K562 treated with DMSO at 1 percent for 48 hours (cell line): ENCODE results near the gene IFNGR1. TPM values are rescaled to one million over a fixed set of nuclear protein-coding genes. Genes with fewer than 3 reads are reported as not detected.

ENCODE experiments used
- total RNA-seq: library from RNA; unstranded; fragments of 300-600 nt; gene quantifications from 2 replicates; pipeline ENCODE4 v1.2.3, GENCODE V29; 2022; ENCODE audit warnings: low replicate concordance; ENCODE audit errors: extremely low read depth

The IFNGR1 gene
- total RNA-seq: not detected in 2 replicates

DNA sequence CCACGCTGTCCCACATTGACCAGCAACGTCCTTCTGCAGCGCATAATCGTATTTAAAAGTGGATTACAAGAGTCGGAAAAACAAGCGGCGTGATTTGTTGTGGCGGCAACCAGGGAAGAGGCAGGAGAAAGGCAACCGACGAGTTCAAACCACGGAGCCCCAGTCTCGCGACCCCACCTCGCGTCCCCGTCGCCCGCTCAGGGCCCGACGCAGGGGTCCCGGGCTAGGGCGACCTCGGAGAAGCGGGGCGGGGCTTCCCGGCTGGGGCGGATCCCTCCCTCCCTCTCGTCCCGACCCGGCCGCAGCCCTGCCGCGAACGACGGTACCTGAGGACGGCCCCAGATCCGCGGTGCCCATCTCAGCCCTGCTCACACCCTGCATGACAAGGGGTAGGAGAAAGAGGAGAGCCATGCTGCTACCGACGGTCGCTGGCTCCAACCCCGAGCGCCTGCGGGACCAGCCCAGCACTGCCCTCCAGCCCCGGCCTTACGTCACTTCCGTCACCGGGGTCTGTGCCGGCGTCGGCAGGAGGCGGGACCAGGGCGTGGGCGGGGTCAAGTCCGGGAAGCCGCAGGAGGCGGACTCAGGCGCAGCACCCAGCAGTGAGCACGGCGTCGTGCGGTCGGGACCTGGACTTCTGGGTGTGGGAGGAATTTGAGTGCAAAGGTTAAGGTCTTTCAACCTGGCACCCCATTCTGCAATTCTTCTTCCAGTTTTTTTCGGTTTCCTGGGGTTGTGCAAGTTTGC lies at the start of gene IFNGR1:
IFNGR1 (minus strand) TSS at position 469 of the 747 bp plus-strand sequence; CDS start at position 411, 58 bp downstream.

DNA sequence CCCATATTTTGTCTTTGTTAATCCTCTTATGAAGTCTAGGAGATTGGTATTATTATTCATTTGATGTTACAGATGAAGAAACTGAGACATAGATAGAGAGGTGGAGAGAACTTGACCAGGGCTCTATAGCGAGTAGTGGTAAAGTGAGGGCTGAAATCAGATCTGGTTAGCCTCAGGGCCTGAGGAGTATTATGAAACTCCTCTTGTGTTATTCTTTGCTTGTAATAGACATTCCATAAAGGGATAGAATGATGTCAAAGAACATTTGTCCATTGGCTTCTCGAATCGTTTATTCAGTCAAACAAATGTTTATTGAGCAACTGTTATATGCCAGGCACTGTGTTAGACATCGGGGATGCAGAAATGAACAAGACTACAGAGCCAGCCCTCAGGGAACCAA lies 45.7 kb downstream of the IFNGR1 start, which contains the start of gene IL22RA2:
IL22RA2 (minus strand) TSS at position 144 of the 400 bp plus-strand sequence. CDS start 11,895 bp downstream, outside the sequence.

Other genes starting within 250 kb of the IFNGR1 start
- not detected in 2 replicates for gene IL20RA, start 174.4 kb downstream of the IFNGR1 start, total RNA-seq
- gene IL22RA2, start 45.7 kb downstream of the IFNGR1 start, total RNA-seq: not detected in 2 replicates